RCC 7860 (cell line): ENCODE results near the gene POLA2.

Experiments
- DNase-seq: peaks from one replicate; pipeline ENCODE4 v3.0.0-alpha.2; 2015; ENCODE audit warnings: low spot score
- FAIRE-seq: peaks from 2 replicates; lab custom pipeline; 2012; peaks lifted over from hg19 to GRCh38; lab: Jason Lieb, UNC

The POLA2 gene

GRCh38 chr11:65304613-65305012, 42.9 kb downstream of the POLA2 start:
- no peak for FAIRE-seq
- no peak for DNase-seq

- DNase-seq (no peak), FAIRE-seq (no peak)
Observed at GRCh38 chr11:65305501-65306268, 43.9 kb downstream of the POLA2 start.

GRCh38 chr11:65307298-65308229, 45.8 kb downstream of the POLA2 start:
- no peak for FAIRE-seq

GRCh38 chr11:65308281-65308891, 46.6 kb downstream of the POLA2 start:
- no peak for FAIRE-seq
- DNase-seq: no peak

More at GRCh38 chr11:65307298-65308229, 45.8 kb downstream of the POLA2 start:
- peak; percentile 11 for DNase-seq

- DNase-seq (no peak), FAIRE-seq (no peak)
Observed at GRCh38 chr11:65309006-65309405, 47.2 kb downstream of the POLA2 start.

- no peak for DNase-seq
- no peak for FAIRE-seq
Observed at GRCh38 chr11:65310215-65310614, 48.5 kb downstream of the POLA2 start.

- no peak for DNase-seq
- no peak for FAIRE-seq
Observed at GRCh38 chr11:65310736-65311135, 49.0 kb downstream of the POLA2 start.

GRCh38 chr11:65311170-65311678, 49.5 kb downstream of the POLA2 start:
- no peak for FAIRE-seq
- DNase-seq: no peak

- FAIRE-seq: no peak
- DNase-seq: peak; percentile 60
Observed at GRCh38 chr11:65314501-65315203, 52.9 kb downstream of the POLA2 start, which contains the start of gene CDC42EP2. Gene CDC42EP2 (plus strand): TSS chr11:65314866. CDS start chr11:65320899, 6,033 bp downstream.

- DNase-seq (peak; percentile 48), FAIRE-seq (no peak)
Observed at GRCh38 chr11:65315204-65315865, 53.6 kb downstream of the POLA2 start.

- DNase-seq: no peak
- no peak for FAIRE-seq
Observed at GRCh38 chr11:65315866-65316226, 54.1 kb downstream of the POLA2 start.

- FAIRE-seq (no peak), DNase-seq (no peak)
Observed at GRCh38 chr11:65316227-65317024, 54.7 kb downstream of the POLA2 start.

GRCh38 chr11:65317025-65317786, 55.4 kb downstream of the POLA2 start:
- FAIRE-seq (peak; percentile 26), DNase-seq (peak; percentile 82)

- FAIRE-seq: no peak
Observed at GRCh38 chr11:65320386-65321075, 58.8 kb downstream of the POLA2 start.

GRCh38 chr11:65321076-65321475, 59.3 kb downstream of the POLA2 start:
- no peak for DNase-seq
- FAIRE-seq: no peak

More at GRCh38 chr11:65320386-65321075, 58.8 kb downstream of the POLA2 start:
- DNase-seq: no peak

GRCh38 chr11:65321828-65322485, 60.2 kb downstream of the POLA2 start:
- DNase-seq: no peak
- no peak for FAIRE-seq

GRCh38 chr11:65323813-65324212, 62.1 kb downstream of the POLA2 start:
- FAIRE-seq (no peak), DNase-seq (no peak)
